ENCODE results near the gene NCKAP5L. TPM values are rescaled to one million over a fixed set of nuclear protein-coding genes. Genes with fewer than 3 reads are reported as not detected.

The NCKAP5L gene
- total and polyA plus RNA-seq, 2 experiments from 2014 or later, result 10.2 to 37.0 TPM

DNA sequence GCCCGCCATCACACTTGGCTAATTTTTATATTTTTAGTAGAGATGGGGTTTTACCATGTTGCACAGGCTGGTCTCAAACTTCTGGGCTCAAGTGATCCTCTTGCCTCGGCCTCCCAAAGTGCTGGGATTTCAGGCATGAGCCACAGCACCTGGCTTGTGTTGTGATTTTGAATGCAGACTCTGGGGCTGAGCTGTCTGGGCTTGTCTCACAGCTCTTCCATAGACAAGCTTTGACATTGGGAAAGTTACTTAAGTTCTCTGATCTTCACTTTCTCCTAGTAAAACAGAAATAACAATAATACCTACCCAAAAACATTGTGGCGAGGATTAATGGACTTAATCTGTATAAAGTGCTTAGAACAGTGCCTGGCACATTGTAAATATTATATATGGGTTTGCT, 50.9 kb downstream of the NCKAP5L start:
- Histone ChIP-seq H3F3A (replicated peaks; ENCODE audit: low read depth) (no peaks in the 10 kb centered on the region), H3K4me3 (no peak overlapping the region), H4K20me1 (replicated peaks; ENCODE audit: insufficient read depth) (no peaks in the 10 kb centered on the region), H3K27me3 (ENCODE audit: insufficient read depth) (no peaks in the 10 kb centered on the region), H3K4me2 (no peak overlapping the region), H3K79me2 (replicated peaks; ENCODE audit: insufficient read depth) (no peaks in the 10 kb centered on the region), H2AFZ (no peak overlapping the region), H3K36me3 (ENCODE audit: insufficient read depth) (no peaks in the 10 kb centered on the region), H3K4me1 (ENCODE audit: insufficient read depth) (no peaks in the 10 kb centered on the region), H3K27ac (ENCODE audit: low read depth) (no peak overlapping the region), H3K9me2 (ENCODE audit: insufficient read depth) (no peaks in the 10 kb centered on the region)
- DNase-seq (ENCODE audit: low spot score), result no peak
- Mint-ChIP-seq H3K27ac (no peak overlapping the region), H3K36me3 (ENCODE audit: low read depth) (no peaks in the 10 kb centered on the region), H3K4me1 (peaks cover 12% of the 10 kb centered on the region), H3K27me3 (ENCODE audit: insufficient read depth, low read depth, poor library complexity) (peaks cover 18% of the 10 kb centered on the region), H3K4me3 (no peak overlapping the region), H3K9me3 (no peaks in the 10 kb centered on the region; the same call in 2 of the 3 replicates)
- no peak for ATAC-seq
- TF ChIP-seq EZH2 (IDR thresholded peaks at IDR 0.05; ENCODE audit: low read depth, unreplicated experiment), result no peak
- no peak for TF ChIP-seq NANOG (IDR thresholded peaks at IDR 0.05; ENCODE audit: borderline replicate concordance)
- no peak for TF ChIP-seq STAT1 (IDR thresholded peaks at IDR 0.05; ENCODE audit: unreplicated experiment)
- TF ChIP-seq, protein P1, sequence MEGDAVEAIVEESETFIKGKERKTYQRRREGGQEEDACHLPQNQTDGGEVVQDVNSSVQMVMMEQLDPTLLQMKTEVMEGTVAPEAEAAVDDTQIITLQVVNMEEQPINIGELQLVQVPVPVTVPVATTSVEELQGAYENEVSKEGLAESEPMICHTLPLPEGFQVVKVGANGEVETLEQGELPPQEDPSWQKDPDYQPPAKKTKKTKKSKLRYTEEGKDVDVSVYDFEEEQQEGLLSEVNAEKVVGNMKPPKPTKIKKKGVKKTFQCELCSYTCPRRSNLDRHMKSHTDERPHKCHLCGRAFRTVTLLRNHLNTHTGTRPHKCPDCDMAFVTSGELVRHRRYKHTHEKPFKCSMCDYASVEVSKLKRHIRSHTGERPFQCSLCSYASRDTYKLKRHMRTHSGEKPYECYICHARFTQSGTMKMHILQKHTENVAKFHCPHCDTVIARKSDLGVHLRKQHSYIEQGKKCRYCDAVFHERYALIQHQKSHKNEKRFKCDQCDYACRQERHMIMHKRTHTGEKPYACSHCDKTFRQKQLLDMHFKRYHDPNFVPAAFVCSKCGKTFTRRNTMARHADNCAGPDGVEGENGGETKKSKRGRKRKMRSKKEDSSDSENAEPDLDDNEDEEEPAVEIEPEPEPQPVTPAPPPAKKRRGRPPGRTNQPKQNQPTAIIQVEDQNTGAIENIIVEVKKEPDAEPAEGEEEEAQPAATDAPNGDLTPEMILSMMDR (conservative IDR thresholded peaks at IDR 0.05; ENCODE audit: low read depth in 2 of 2), result no peak
- TF ChIP-seq, protein P2, sequence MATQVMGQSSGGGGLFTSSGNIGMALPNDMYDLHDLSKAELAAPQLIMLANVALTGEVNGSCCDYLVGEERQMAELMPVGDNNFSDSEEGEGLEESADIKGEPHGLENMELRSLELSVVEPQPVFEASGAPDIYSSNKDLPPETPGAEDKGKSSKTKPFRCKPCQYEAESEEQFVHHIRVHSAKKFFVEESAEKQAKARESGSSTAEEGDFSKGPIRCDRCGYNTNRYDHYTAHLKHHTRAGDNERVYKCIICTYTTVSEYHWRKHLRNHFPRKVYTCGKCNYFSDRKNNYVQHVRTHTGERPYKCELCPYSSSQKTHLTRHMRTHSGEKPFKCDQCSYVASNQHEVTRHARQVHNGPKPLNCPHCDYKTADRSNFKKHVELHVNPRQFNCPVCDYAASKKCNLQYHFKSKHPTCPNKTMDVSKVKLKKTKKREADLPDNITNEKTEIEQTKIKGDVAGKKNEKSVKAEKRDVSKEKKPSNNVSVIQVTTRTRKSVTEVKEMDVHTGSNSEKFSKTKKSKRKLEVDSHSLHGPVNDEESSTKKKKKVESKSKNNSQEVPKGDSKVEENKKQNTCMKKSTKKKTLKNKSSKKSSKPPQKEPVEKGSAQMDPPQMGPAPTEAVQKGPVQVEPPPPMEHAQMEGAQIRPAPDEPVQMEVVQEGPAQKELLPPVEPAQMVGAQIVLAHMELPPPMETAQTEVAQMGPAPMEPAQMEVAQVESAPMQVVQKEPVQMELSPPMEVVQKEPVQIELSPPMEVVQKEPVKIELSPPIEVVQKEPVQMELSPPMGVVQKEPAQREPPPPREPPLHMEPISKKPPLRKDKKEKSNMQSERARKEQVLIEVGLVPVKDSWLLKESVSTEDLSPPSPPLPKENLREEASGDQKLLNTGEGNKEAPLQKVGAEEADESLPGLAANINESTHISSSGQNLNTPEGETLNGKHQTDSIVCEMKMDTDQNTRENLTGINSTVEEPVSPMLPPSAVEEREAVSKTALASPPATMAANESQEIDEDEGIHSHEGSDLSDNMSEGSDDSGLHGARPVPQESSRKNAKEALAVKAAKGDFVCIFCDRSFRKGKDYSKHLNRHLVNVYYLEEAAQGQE (IDR thresholded peaks at IDR 0.05; ENCODE audit: unreplicated experiment), result no peak
- no peak for TF ChIP-seq EZH2phosphoT487 (IDR thresholded peaks at IDR 0.05; ENCODE audit: unreplicated experiment)

DNA sequence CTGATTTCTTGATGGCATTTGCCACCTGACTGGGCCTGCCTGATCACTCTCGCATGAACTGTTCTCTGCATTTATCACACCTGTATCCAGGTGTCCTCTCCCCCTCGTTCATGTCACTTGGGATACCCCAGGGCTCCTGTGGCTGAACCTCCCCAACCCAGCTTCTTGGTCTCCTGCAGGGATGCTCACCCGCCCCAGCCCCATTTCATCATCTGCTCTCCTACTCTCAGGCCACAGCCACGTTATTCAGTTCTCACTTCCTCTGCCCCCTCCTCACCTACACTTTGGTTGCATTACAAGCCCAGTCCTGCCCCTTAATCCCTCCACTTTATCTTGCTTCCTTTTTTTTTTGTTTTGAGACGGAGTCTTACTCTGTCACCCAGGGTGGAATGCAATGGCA, 51.4 kb downstream of the NCKAP5L start:
- Histone ChIP-seq H3K4me3 (no peak overlapping the region), H3F3A (replicated peaks; ENCODE audit: low read depth) (no peaks in the 10 kb centered on the region), H3K27ac (ENCODE audit: low read depth) (no peak overlapping the region), H3K79me2 (replicated peaks; ENCODE audit: insufficient read depth) (no peaks in the 10 kb centered on the region), H3K4me2 (no peak overlapping the region), H3K27me3 (ENCODE audit: insufficient read depth) (no peaks in the 10 kb centered on the region), H2AFZ (no peak overlapping the region), H3K4me1 (ENCODE audit: insufficient read depth) (no peaks in the 10 kb centered on the region), H3K9me2 (ENCODE audit: insufficient read depth) (no peaks in the 10 kb centered on the region), H3K36me3 (ENCODE audit: insufficient read depth) (no peaks in the 10 kb centered on the region), H4K20me1 (replicated peaks; ENCODE audit: insufficient read depth) (no peaks in the 10 kb centered on the region)
- DNase-seq (ENCODE audit: low spot score) (no peak), ATAC-seq (no peak)
- Mint-ChIP-seq H3K27me3 (ENCODE audit: insufficient read depth, low read depth, poor library complexity) (peaks cover 18% of the 10 kb centered on the region), H3K27ac (no peak overlapping the region), H3K36me3 (ENCODE audit: low read depth) (no peaks in the 10 kb centered on the region), H3K9me3 (no peaks in the 10 kb centered on the region; the same call in 2 of the 3 replicates), H3K4me1 (peaks cover 12% of the 10 kb centered on the region), H3K4me3 (no peak overlapping the region; the same call in 2 of the 3 replicates)
- TF ChIP-seq EZH2phosphoT487 (IDR thresholded peaks at IDR 0.05; ENCODE audit: unreplicated experiment) (no peak), STAT1 (IDR thresholded peaks at IDR 0.05; ENCODE audit: unreplicated experiment) (no peak), JUNB (IDR thresholded peaks at IDR 0.05; ENCODE audit: unreplicated experiment) (no peak), ZNF114 (CRISPR knock-in tag; IDR thresholded peaks at IDR 0.05) (no peak), NANOG (IDR thresholded peaks at IDR 0.05; ENCODE audit: borderline replicate concordance) (no peak)
- TF ChIP-seq, protein P3, sequence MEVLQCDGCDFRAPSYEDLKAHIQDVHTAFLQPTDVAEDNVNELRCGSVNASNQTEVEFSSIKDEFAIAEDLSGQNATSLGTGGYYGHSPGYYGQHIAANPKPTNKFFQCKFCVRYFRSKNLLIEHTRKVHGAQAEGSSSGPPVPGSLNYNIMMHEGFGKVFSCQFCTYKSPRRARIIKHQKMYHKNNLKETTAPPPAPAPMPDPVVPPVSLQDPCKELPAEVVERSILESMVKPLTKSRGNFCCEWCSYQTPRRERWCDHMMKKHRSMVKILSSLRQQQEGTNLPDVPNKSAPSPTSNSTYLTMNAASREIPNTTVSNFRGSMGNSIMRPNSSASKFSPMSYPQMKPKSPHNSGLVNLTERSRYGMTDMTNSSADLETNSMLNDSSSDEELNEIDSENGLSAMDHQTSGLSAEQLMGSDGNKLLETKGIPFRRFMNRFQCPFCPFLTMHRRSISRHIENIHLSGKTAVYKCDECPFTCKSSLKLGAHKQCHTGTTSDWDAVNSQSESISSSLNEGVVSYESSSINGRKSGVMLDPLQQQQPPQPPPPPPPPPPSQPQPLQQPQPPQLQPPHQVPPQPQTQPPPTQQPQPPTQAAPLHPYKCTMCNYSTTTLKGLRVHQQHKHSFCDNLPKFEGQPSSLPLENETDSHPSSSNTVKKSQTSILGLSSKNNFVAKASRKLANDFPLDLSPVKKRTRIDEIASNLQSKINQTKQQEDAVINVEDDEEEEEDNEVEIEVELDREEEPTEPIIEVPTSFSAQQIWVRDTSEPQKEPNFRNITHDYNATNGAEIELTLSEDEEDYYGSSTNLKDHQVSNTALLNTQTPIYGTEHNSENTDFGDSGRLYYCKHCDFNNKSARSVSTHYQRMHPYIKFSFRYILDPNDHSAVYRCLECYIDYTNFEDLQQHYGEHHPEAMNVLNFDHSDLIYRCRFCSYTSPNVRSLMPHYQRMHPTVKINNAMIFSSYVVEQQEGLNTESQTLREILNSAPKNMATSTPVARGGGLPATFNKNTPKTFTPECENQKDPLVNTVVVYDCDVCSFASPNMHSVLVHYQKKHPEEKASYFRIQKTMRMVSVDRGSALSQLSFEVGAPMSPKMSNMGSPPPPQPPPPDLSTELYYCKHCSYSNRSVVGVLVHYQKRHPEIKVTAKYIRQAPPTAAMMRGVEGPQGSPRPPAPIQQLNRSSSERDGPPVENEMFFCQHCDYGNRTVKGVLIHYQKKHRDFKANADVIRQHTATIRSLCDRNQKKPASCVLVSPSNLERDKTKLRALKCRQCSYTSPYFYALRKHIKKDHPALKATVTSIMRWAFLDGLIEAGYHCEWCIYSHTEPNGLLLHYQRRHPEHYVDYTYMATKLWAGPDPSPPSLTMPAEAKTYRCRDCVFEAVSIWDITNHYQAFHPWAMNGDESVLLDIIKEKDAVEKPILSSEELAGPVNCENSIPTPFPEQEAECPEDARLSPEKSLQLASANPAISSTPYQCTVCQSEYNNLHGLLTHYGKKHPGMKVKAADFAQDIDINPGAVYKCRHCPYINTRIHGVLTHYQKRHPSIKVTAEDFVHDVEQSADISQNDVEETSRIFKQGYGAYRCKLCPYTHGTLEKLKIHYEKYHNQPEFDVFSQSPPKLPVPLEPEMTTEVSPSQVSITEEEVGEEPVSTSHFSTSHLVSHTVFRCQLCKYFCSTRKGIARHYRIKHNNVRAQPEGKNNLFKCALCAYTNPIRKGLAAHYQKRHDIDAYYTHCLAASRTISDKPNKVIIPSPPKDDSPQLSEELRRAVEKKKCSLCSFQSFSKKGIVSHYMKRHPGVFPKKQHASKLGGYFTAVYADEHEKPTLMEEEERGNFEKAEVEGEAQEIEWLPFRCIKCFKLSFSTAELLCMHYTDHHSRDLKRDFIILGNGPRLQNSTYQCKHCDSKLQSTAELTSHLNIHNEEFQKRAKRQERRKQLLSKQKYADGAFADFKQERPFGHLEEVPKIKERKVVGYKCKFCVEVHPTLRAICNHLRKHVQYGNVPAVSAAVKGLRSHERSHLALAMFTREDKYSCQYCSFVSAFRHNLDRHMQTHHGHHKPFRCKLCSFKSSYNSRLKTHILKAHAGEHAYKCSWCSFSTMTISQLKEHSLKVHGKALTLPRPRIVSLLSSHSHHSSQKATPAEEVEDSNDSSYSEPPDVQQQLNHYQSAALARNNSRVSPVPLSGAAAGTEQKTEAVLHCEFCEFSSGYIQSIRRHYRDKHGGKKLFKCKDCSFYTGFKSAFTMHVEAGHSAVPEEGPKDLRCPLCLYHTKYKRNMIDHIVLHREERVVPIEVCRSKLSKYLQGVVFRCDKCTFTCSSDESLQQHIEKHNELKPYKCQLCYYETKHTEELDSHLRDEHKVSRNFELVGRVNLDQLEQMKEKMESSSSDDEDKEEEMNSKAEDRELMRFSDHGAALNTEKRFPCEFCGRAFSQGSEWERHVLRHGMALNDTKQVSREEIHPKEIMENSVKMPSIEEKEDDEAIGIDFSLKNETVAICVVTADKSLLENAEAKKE (CRISPR knock-in tag; IDR thresholded peaks at IDR 0.05), result no peak

Measured in GM23338 (cell line).